Cerebellar cortex (tissue), 1 donor: Measurements from ENCODE around the gene QTRT2.

Experiments
- DNase-seq: peaks from one replicate; pipeline ENCODE4 v3.0.0-alpha.2; 2015; ENCODE audit warnings: low spot score

The QTRT2 gene

DNA sequence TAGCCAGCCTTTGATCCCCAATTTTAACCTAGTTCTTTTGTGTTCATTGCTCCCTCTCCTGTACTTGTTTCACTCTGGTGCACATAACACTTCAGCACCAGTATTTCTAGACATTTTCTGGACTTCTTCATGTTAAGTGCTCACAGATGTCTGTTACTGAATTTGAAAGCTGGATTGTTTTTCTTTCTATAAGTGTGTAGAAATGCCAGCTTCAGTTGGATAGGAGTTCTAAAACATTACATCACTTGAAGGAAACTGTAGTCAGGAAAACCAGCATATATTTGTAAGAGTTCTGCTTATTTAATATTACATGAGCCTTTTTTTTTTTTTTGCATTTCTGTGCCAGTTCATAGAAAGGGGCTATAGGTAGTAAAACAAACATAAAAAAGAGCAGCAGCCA lies 21.6 kb downstream of the QTRT2 start:
- no peak for DNase-seq

DNA sequence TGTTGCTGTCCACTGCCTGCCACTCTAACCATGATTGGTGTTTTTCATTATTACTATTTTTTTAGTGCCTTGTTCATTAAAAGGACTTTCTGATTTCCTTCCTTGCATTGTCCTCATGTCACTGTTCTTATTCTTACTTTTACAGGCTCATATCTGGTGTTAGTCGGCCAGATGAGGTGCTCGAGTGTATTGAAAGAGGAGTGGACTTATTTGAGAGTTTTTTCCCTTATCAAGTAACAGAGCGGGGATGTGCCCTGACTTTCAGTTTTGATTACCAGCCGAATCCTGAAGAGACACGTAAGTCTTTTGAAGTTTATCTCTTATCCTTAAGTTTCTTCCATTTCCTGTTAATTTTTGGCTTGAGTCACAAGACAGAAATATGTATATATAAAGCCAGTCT lies 23.2 kb downstream of the QTRT2 start:
- DNase-seq, result no peak

DNA sequence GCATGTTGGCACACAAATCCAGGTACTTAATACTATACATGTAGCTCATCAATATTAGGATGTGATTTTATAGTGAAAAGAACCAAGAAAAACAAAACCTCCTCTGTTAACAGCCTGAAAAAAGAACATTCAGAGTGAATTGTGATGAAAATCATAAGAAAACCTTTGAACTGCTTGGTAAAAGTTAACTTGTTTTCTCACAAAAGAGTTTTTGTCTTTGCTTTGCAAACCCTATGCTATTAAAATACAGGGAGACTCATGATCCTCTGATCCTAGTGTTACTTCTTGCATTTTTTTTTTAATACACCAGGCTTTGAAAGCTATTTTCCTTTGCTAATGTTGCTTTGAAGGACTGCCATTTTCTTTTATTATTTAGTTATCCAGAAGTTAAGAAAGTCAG lies 23.7 kb downstream of the QTRT2 start:
- DNase-seq, result no peak

DNA sequence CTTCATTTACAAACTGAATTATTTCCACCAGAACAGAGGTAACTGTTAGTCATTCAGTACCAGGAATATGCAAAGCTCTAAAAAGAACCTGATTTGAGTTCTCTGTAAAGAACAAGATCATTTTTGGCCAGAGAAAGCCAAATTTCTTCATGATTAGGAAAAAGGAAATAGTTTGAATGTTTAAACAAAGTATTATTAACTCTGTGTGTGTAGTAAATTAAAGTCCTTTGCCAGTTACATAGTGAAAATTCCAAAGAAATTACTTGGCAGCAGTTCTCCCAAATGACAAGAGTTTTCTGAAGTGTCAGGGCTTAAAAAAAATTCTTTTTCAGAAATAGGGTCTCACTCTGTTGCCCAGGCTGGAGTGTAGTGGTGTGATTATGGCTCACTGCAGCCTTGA lies 24.5 kb downstream of the QTRT2 start:
- DNase-seq, result no peak

DNA sequence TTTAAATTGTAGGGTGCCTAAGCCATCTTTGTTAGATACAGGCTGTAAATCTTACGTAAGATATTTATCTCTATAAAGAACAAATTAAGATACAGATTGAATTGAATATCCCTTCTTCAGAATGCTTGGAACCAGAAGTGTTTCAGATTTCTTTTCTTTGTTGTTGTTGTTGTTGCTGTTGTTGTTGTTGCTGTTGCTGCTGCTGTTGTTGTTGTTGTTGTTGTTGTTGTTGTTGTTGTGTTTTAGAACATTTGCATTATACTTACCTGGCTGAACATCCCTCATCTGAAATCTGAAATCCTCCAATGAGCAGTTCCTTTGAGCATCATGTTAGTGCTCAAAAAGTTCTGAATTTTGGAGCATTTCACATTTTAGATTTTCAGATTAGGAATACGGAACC lies 26.6 kb downstream of the QTRT2 start:
- no peak for DNase-seq

DNA sequence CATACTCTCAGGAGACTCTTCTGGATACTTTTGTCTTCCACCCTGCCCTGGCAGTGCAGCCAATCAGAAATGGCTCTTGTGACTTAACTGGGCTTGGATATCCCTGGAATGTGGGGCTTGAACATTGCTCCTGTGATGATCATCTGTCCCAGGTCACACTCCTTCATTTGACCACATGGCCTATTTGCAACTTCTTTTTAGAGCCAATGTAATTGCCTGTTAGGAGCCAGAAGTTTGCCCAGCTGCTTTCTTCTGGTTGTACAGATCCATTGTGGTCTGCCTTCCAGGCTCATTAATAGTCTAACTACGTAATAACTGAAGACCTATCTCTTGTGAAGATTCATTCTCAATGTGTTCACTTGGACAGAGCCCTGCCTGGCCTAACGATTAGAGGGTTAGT lies 29.8 kb downstream of the QTRT2 start:
- DNase-seq, result no peak

DNA sequence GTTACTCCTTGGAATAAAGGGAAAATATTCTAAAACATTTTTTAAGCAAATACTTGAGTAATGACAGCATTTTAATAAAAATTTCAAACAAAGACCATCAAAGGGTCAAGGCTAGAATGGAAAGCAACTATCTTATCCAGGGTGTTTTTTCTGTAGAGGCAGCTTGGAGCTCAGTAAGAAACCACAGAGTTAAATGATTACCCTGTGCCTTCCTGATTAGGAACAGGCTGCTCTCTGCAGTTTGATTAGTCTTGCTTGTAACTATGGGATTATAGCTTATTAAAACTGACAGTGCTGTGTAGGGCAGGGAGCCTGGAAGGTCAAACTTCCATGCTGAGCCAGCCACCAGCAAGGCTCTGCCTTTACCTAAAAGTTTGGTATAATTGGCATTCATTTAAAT lies 33.1 kb downstream of the QTRT2 start:
- DNase-seq, result no peak

DNA sequence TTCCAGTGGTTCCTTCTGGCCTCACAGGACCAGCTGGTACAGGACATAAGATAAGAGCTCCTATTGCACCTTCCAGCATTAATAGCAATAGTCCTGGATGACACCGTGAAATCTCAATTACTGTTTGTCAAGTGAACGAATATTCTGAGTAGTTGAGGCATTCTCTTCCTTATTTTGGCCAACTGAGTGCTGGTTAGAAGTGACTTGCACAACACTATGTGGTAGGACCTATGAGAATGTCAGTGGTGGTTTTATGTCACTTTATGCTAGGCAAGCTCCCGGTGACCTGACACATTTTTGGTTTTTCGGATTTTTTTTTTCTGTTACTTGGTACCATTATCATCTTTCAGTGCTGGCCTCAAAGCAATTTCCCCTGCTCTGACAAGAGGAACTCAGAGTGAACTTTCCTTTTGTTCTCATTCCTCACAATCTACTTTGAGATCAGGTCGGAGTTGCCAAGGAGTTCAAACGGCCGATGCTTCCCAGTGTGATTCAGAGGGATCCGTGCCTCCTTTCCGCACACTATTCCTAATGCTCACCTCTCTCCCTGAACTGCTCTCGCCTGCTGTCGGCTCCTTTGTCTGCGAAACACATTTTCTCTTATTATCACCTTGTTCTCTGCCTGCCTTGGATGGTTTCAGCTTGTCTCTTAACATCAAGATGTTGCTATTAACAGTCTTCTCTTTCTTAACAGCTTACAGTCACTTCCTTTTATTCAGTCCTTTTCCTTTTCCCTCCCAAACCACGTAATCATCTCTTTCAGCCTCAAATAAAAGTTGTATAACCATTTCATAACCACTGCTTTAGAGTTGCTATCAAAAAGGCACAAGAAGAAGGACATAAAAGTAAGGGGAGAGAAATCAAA lies 35.8 kb downstream of the QTRT2 start:
- DNase-seq, result no peak

DNA sequence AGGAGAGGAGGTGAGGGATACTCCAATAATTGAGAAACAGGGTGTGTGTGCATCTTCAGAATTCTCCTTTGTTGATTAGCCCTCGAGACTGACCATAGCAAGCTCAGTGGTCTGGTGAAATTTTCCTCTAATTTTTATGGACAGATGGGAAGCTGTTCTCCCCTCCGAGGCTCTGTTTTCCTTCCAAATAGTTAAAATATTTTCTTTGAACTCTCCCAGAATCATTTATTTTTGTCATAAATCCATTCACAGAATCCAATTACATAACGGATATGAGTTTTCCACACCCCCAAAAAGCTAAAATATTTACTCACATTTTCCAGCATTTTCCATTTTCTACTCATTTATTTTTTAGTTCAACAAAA lies 36.5 kb downstream of the QTRT2 start:
- DNase-seq, result no peak

DNA sequence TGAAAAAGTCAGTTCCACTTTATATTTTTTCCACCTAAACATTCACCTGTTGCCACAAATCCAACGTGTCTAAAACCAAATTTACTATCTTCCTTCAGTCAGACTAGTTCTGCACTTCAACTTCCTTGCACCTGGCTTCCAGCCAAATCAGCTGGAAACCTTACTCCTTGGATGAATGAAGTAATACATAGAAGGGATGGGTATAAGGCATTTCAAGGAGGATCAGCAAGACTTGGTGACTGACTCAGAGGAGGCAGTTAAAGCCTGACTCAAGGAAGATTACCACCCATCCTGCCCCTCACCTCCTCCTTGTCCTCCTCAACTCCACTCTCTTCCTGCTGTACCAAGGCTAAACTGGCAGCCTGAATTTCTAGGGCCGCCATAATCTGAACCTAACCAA lies 37.1 kb downstream of the QTRT2 start:
- peak; percentile 3 for DNase-seq

DNA sequence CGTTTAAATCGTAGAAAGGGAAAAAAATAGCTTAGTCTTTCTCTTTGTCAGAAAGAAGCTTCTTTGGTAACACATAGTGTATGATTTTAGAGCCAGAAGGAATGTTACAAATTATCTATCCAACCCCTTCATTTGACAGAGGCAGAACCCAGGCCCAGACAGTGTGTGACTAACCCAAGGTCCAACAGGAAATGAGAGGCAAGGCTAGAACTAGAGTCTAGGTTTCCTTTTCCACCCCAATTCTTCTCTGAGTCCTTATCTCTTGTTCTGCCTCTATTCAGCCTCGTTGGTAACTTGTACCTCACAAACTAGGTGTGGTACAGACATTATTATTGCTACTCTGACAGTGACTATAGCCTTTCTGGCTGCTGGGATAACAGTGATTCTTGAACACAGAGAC lies 39.3 kb downstream of the QTRT2 start:
- no peak for DNase-seq

DNA sequence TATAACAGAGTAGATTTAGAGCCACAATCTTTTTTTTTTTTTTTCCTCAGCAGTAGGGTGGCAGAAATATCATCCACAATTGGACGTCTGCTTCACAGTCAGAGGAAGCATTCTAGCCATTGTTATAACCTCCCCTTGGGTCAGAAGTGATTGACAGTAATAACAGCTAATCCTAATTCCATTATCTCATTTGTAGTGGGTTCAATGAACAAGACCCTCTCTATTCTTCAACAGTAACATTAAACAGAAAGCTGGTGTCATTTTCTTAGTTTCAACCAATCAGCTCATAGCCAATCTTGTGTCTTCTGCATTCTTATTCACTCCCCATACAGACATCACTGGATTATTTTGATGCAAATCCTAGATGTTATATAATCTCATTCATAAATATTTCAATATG lies 44.6 kb downstream of the QTRT2 start:
- DNase-seq, result no peak

DNA sequence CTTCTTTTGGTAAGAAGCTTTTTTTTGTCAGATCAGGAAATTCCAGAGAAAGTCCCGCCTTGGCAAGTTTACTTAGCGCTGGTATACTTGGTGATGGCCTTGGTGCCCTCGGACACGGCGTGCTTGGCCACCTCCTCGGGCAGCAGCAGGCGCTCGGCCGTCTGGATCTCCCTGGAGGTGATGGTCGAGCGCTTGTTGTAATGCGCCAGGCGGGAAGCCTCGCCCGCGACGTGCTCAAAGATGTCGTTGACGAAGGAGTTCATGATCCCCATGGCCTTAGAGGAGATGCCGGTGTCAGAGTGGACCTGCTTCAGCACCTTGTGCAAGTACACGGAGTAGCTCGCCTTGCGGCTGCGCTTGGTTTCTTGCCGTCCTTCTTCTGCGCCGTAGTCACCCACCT lies 46.6 kb downstream of the QTRT2 start:
- DNase-seq, result no peak

DNA sequence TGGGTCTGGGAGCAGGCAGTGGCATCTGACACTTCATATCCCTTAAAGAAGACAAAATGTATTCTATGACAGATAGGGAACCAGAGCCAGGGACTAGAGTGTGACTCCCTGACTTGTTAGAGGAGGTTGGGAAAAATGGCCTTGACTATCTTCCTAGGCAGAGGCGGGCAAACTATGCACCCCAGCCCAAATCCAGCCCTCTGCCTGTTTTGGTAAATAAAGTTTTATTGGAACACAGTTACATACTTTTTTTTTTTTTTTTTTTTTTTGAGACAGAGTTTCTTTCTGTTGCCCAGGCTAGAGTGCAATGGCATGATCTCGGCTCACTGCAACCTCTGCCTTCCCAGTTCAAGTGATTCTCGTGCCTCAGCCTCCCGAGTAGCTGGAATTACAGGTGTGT lies 47.3 kb downstream of the QTRT2 start:
- DNase-seq, result no peak

DNA sequence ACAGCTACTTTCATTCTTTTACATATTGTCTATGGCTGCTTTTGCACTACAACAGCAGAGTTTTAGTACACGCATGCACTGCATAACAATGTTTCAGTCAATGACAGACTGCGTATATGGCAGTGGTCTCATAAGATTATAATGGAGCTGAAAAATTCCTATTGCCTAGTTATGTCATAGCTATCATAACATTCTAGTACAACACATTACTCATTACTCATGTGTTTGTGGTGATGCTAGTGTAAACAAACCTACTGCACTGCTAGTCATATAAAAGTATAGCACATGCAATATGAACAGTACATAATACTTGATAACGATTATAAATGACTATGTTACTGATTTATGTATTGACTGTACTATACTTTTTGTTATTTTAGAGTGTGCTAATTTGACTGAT lies 47.9 kb downstream of the QTRT2 start:
- no peak for DNase-seq

DNA sequence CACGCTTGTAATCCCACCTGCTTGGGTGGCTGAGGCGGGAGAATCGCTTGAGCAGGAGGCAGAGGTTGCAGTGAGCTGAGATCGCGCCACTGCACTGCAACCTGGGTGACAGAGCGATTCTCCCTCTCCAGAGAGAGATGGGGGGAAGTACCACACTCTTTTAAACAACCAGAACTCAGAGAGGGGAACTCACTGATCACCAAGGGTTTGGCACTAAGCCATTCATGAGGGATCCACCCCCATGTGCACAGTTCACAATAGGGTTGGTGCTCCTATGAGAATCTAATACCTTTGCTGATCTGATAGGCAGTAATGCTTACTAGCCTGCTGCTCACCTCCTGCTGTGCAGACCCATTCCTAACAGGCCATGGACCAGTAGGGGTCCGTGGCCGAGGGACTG lies 51.6 kb downstream of the QTRT2 start:
- DNase-seq, result no peak

DNA sequence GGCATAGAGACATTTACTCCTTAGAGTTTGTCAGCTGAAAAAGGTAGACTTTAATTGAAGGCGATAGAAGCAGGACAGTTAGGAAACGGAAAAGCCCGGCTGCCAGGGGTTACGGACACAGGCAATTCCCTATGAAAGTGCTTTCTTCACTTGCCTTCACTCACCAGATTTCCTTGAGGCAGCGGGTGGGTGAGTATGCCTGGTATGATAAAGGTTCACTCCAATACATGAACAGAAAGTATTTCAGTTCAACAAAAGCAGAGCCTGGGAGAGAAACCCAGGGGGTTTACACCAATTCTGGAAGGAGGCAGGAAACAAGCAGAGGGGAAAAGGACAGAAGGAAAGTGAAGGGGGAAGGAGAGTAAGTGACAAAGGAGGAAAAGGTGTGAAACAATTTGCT lies 53.9 kb downstream of the QTRT2 start:
- no peak for DNase-seq

DNA sequence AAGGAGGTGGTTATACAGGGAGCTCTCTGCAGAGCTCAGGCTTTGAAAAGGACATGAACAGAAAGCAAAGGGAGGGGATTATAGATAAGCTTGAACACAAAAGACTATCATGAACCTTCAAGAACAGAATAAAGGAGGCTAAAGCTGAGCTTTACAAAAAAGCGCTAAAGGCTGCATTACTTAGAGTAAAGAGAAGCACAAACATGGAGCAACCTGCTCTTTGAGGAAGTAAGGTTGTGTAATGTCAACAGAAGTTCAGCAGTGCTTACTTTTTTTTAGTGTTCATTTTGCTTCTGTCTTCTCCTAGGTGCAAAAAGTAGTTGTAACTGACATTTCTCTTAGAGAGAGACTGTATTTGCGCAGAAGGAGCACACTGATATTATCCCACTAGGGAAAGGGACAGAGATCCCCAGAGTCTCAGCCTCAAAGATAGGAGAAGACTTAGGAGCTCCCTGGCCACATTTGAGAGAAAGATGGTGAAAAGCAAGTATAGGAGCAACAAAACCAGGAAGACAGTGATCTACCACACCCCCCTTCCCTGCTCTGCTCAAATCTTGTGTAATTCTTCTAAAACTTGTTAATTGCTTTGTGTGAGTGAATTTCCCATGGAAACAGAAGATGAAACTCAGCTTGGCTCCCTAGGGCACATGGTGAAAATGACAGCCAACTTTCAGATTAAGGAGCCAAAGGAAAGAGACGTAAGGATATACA lies 54.7 kb downstream of the QTRT2 start:
- no peak for DNase-seq

DNA sequence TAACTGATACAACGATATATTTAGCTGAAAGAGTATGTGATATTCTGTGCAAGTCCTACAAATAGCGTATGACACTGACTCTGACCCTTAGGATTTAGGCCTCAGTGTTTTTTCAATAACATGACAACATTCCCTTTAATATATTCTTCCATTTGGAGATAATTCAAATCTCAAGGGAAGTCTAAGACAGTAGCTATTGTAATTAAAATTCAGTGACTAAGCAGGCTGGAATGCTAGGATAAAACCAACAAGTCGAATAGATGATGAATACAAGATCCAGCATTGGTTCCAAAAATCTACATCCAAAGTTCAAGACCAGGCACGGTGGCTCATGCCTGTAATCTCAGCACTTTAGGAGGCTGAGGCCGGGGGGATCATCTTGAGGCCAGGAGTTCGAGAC lies 56.2 kb downstream of the QTRT2 start:
- no peak for DNase-seq

DNA sequence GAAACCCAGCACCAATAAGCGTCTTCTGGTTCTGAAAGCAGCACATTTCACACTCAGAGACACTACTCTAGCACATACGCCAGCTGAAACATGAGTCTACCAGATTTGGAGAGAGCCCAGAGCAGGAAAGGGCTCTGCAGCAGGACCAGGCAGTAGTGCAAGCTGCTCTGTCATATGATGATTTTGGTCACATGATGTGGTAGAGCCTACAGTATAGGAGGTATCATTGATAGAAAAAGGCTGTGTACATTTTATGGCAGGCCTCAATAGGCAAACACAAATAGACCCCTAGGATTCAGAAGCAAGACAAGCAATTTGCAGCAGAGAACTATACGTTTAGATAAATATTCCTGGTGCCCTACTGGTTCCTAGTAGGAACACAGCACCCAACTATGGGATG lies 58.2 kb downstream of the QTRT2 start:
- no peak for DNase-seq

DNA sequence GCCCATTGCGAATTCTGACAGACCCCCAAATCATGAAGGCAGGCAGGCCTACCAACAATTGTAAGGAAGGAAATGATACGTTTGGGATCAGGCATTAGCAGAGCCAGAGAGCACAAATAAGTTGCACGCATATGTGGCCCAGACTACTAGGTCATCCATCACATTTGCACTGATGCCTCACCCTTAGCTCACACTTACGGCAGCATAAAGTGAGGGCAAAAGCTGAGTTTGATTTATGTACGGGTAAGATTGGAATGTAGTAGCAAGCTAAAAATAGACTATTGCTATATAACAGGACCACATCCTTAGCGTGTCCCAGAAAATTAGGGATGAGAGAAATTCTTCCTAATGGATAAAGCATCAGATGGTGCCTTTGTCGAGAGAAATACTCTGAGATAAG lies 58.6 kb downstream of the QTRT2 start:
- DNase-seq, result no peak

DNA sequence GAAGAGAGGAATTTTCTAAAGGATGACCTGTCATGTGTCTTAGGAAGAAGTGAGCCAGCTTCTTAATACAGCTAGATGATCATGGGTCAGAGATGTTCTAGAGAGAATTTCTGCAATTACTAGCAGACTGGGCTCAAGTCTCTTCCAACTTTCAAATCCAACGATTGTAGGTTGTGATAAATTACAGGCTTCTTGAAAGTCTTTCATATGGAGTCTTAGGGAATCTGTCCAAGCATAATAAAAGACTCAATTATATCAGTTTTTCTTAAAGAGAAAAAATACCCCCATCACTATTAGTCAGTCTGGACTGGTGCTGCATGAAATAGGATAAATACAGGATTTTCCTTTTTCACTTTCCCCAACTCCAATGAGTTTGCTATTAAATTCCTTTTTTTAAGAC lies 63.2 kb downstream of the QTRT2 start:
- no peak for DNase-seq

DNA sequence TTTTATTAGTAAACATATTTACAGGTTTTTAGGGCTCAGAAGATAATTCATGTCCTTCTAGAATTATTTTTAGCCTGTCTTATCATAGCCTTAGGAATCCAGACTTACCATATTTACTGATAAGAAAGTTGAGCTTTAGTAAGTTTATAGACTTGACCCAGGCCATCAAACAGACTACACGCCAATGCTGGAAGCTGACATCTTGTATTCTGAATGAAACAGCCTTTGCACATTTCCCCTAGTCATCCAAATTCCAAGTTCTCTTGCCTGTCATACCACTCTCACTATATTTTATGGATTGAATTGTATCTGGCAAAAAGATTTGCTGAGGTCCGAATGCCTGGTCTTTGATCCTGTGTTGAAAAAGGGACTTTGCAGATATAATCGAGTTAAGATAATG lies 63.7 kb downstream of the QTRT2 start:
- DNase-seq, result no peak
